Duodenal mucosa (tissue), 2 donors: ENCODE measurements around the gene SLU7.
"Not testable (repeated sequence)": the region's sequence is repeated elsewhere in the genome, so short reads cannot be mapped to it uniquely, and the experiment has no call there.

ENCODE experiments used
- H3K27ac ChIP-seq: one replicate; pipeline ENCODE4 v1.7.0; 2013; ENCODE audit warnings: low read depth, low read length
- H3K27me3 ChIP-seq, 2 donors: one replicate each; pipeline ENCODE4 v1.7.0; 2013; ENCODE audit warnings: low read length in 2 of 2, control low read depth in 1 of 2; ENCODE audit not compliant: insufficient read depth in 2 of 2, control insufficient read depth in 1 of 2
- H3K36me3 ChIP-seq, 2 donors: one replicate each; pipeline ENCODE4 v1.7.0; 2013; ENCODE audit warnings: low read length in 2 of 2, control low read depth in 1 of 2; ENCODE audit not compliant: insufficient read depth in 2 of 2, control insufficient read depth in 1 of 2
- H3K4me1 ChIP-seq, 2 donors: one replicate each; pipeline ENCODE4 v1.7.0; 2013; ENCODE audit warnings: low read length in 2 of 2, control low read depth in 1 of 2; ENCODE audit not compliant: insufficient read depth in 2 of 2, control insufficient read depth in 1 of 2
- H3K4me3 ChIP-seq, 2 donors: one replicate each; pipeline ENCODE4 v1.7.0; 2013; ENCODE audit warnings: low read length in 2 of 2, low read depth in 1 of 2
- H3K9ac ChIP-seq, 2 donors: one replicate each; pipeline ENCODE4 v1.7.0; 2013; ENCODE audit warnings: low read length in 2 of 2, low read depth in 1 of 2
- H3K9me3 ChIP-seq, 2 donors: one replicate each; pipeline ENCODE4 v1.7.0; 2013; ENCODE audit warnings: low read length in 2 of 2, control low read depth in 1 of 2; ENCODE audit not compliant: control insufficient read depth in 1 of 2

The SLU7 gene

GRCh38 chr5:160437271-160437670 is 18.4 kb upstream of the SLU7 start:
- no peaks in the 10 kb centered on the region for H3K36me3 ChIP-seq
- H3K27me3 ChIP-seq: no peaks in the 10 kb centered on the region
- H3K9me3 ChIP-seq: no peaks in the 10 kb centered on the region
- H3K4me1 ChIP-seq: peaks cover 0 to 10% of the 10 kb centered on the region in 2 donors
- H3K27ac ChIP-seq: no peak overlapping the region
- H3K4me3 ChIP-seq: no peak overlapping the region
- H3K9ac ChIP-seq: no peak overlapping the region

GRCh38 chr5:160436661-160437060 is 17.8 kb upstream of the SLU7 start:
- H3K27me3 ChIP-seq, H3K9ac ChIP-seq, H3K9me3 ChIP-seq, H3K27ac ChIP-seq, H3K4me3 ChIP-seq, H3K36me3 ChIP-seq: not testable (repeated sequence)
- peaks cover 0 to 10% of the 10 kb centered on the region in 2 donors for H3K4me1 ChIP-seq

DNA sequence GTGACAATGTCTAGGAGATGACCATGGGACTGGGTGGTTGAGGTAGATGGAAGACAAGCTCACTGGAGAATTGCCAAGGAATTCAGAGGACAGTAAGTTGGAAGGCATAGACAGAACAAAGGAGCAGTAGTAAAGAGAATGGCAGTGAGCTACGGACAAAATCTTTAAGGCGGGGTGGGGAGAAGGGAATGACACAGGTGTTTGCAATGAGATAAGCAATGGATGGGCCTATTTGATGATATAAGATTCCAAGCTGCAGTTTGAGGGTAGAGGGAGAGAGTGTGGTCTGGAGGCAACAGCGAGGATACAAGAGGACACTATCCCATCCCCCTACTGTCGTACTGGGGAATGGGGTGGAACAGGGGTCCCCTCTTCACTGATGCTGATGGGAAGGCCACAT is 17.1 kb upstream of the SLU7 start:
- Histone ChIP-seq H3K4me1 (peaks cover 0 to 10% of the 10 kb centered on the region in 2 donors), H3K27ac (no peak overlapping the region), H3K27me3 (no peaks in the 10 kb centered on the region), H3K9me3 (no peaks in the 10 kb centered on the region), H3K9ac (no peak overlapping the region), H3K36me3 (no peaks in the 10 kb centered on the region), H3K4me3 (no peak overlapping the region)

DNA sequence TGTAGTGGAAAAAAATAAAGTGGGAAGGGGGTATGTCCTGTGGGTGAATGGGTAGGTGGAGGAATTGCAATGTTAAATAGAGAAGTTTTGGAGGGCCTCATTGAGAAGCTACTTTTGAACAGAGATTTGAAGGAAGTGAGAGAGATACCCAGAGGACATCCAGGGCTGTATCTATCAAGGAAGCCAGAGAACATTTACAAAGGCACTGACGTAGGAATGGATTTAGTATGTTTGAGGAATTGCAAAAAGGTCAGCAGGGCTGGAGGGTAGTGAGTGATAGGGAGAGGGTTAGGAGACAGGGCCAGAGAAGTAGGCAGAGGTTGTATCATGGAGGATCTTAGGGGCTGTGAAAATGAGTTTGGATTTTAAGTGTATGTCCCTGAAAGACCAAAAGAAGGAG is 16.7 kb upstream of the SLU7 start:
- no peaks in the 10 kb centered on the region for H3K9me3 ChIP-seq
- H3K36me3 ChIP-seq: no peaks in the 10 kb centered on the region
- H3K27ac ChIP-seq: no peak overlapping the region
- no peak overlapping the region for H3K9ac ChIP-seq
- H3K4me3 ChIP-seq: no peak overlapping the region
- peaks cover 0 to 10% of the 10 kb centered on the region in 2 donors for H3K4me1 ChIP-seq
- H3K27me3 ChIP-seq: no peaks in the 10 kb centered on the region

GRCh38 chr5:160434022-160434531 is 15.2 kb upstream of the SLU7 start:
- peaks cover 0 to 10% of the 10 kb centered on the region in 2 donors for H3K4me1 ChIP-seq
- H3K36me3 ChIP-seq: no peaks in the 10 kb centered on the region
- no peak overlapping the region for H3K27ac ChIP-seq

GRCh38 chr5:160432787-160433186 is 13.9 kb upstream of the SLU7 start:
- Histone ChIP-seq H3K36me3 (peaks cover 0 to 5% of the 10 kb centered on the region in 2 donors), H3K9ac (no peak overlapping the region), H3K27ac (no peak overlapping the region), H3K27me3 (no peaks in the 10 kb centered on the region), H3K9me3 (no peaks in the 10 kb centered on the region), H3K4me3 (no peak overlapping the region), H3K4me1 (no peaks in the 10 kb centered on the region)

More at GRCh38 chr5:160434022-160434531, 15.2 kb upstream of the SLU7 start:
- no peaks in the 10 kb centered on the region for H3K27me3 ChIP-seq
- no peaks in the 10 kb centered on the region for H3K9me3 ChIP-seq
- H3K9ac ChIP-seq: no peak overlapping the region
- no peak overlapping the region for H3K4me3 ChIP-seq

GRCh38 chr5:160432196-160432595 is 13.3 kb upstream of the SLU7 start:
- Histone ChIP-seq H3K36me3 (peaks cover 0 to 5% of the 10 kb centered on the region in 2 donors), H3K9me3 (no peaks in the 10 kb centered on the region), H3K9ac (no peak overlapping the region), H3K4me1 (no peaks in the 10 kb centered on the region), H3K4me3 (no peak overlapping the region), H3K27ac (no peak overlapping the region), H3K27me3 (no peaks in the 10 kb centered on the region)

GRCh38 chr5:160427607-160428006 is 8.7 kb upstream of the SLU7 start:
- Histone ChIP-seq H3K4me3 (no peak overlapping the region), H3K27ac (no peak overlapping the region), H3K4me1 (peaks cover 6 to 15% of the 10 kb centered on the region in 2 donors), H3K36me3 (peaks cover 0 to 5% of the 10 kb centered on the region in 2 donors), H3K9me3 (no peaks in the 10 kb centered on the region), H3K27me3 (no peaks in the 10 kb centered on the region), H3K9ac (no peak overlapping the region)

GRCh38 chr5:160423099-160423498 is 4.2 kb upstream of the SLU7 start:
- Histone ChIP-seq H3K9me3 (no peaks in the 10 kb centered on the region), H3K36me3 (no peaks in the 10 kb centered on the region), H3K4me1 (peaks cover 24 to 32% of the 10 kb centered on the region in 2 donors), H3K4me3 (peak overlapping the region; percentile 67 to 89), H3K9ac (no peak overlapping the region), H3K27ac (no peak overlapping the region), H3K27me3 (no peaks in the 10 kb centered on the region)

GRCh38 chr5:160421625-160422258 is 2.9 kb upstream of the SLU7 start, which contains the start of gene PTTG1:
Gene PTTG1, plus strand, starts transcription at chr5:160421855. Its CDS starts 458 bp downstream, at chr5:160422313.
- peaks cover 30 to 43% of the 10 kb centered on the region in 2 donors for H3K4me1 ChIP-seq
- peak within 1 kb of the TSS; percentile 27 for H3K27ac ChIP-seq

More at GRCh38 chr5:160421625-160422258, 2.9 kb upstream of the SLU7 start, which contains the start of gene PTTG1:
- Histone ChIP-seq H3K36me3 (no peaks in the 10 kb centered on the region), H3K9ac (peak within 1 kb of the TSS; percentile 45 to 61), H3K9me3 (no peaks in the 10 kb centered on the region), H3K4me3 (peak within 1 kb of the TSS; percentile 67 to 89), H3K27me3 (no peaks in the 10 kb centered on the region)
